Activated T-helper 1 cell treated with anti-CD3 and anti-CD28 coated beads, Interleukin-2, amount 50 U/mL, for 16 hours (primary cell): ENCODE data around the gene ZNF135.
A peak's percentile ranks its signal among the peaks of the same experiment; 100 is the strongest.

Source experiments
- DNase-seq, 2 donors: peaks; one replicate each; pipeline ENCODE4 v3.0.0-alpha.2; 2020; ENCODE audit warnings: low read depth in 1 of 2, low spot score in 1 of 2

Gene ZNF135

DNA sequence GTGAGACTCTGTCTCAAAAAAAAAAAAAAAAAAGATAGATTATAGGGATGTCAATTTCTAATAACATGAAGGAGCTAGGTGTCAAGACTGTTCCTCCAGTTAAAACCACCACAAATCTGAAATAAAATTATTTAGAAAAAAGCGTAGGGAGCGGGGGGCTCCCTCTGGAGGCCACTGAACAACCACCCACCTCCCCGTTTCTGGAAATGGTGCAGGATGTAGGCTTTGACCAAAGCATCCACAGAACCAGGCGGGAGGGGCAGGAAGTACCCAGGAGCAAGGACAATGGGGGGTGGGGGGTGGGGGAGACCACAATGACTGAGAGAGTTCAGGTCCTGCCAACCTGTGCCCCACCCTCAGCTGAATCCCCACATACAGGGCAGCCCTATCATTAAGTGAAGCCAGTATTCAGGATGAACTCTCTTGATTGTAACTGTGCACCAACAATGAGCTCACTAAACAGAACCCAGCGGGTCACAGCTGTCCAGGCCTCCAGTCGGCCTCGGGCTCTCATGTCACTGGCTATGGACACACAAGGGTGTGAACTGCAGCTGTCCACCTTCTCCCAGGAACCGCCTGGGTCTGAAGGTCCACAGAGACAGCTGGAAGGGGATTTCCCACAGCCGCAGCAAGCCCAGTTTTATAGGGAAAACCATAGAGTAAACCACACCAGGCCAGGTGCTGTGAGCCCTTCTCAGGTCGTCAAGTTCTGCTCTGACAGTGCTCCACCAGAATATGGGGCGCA lies 32.3 kb downstream of the ZNF135 start:
- DNase-seq = no peak

DNA sequence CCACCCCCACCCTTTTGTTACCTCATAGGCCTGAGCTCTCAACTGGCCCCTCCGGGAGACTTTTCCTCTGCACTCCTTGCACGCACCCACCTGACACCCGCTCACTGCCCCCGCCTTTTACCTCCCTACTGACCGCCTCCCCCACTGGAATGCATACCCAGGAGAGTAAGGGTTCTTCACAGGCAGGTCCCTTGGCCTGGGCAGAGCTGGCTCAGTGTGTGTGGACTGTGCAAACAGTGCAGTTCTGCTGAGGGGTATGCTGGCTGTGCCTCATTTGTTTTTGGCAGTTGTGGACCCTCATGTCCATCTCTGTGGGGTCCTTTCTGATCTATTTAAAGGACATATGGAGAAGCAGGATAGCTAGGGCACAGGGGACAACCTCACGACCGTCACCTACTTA lies 34.0 kb downstream of the ZNF135 start:
- DNase-seq = no peak

DNA sequence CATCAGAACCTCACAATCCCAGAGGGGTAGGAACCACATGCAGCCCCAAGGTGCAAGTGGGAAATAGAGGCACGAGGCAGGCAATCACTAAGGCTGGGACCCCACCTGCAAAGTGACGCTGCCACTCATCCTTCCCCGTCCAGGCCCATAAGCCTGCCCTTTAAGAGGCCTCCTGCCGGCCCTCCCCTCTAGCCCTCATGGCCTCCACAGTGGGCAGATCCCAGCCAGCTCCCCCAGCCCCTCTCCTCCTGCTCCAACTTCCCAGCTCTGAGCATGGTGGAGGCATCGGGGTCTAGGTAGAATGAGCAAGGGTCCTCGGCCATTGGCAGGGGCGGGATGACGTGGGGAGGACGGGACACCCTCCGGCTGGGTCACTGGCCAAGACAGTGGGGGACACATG lies 36.2 kb downstream of the ZNF135 start:
- DNase-seq = no peak

DNA sequence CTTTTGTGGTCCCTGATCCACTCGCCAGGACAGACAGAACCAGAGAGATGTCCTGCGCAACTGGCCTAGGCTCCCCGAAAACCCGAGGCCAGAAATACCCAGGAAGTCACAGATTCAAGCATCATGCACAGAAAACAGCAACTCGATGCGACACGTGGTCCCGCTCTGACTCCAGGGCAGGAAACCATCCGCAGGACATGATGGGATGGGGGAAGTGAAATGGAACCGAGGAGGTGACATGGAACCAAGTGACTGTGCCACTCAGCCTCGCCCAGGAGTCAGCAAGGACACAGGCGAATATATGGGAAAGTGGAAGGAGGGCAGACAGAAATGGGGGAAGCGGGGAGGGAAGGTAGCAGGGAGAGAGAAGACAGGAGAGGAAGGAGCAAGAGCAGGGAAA lies 37.8 kb downstream of the ZNF135 start:
- DNase-seq = no peak

DNA sequence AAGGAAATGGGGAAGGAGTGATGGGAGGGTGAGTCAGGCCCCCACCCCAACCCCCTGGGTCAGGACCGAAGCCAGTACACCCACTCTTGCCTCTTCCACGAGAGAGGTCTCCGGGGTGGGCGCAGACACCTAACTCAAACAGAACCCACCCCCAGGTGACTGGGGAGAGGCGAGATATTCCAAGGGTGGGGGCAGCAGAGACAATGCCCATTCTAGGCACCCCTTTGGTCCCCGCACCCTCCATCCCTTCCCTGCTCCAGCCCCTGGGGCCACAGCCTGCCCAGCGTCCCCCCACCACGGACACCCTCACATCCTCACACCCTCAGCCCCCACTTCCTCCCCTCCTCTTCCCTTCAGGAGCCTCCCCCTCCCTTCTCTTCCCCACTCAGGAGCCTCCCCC lies 38.3 kb downstream of the ZNF135 start:
- no peak for DNase-seq

DNA sequence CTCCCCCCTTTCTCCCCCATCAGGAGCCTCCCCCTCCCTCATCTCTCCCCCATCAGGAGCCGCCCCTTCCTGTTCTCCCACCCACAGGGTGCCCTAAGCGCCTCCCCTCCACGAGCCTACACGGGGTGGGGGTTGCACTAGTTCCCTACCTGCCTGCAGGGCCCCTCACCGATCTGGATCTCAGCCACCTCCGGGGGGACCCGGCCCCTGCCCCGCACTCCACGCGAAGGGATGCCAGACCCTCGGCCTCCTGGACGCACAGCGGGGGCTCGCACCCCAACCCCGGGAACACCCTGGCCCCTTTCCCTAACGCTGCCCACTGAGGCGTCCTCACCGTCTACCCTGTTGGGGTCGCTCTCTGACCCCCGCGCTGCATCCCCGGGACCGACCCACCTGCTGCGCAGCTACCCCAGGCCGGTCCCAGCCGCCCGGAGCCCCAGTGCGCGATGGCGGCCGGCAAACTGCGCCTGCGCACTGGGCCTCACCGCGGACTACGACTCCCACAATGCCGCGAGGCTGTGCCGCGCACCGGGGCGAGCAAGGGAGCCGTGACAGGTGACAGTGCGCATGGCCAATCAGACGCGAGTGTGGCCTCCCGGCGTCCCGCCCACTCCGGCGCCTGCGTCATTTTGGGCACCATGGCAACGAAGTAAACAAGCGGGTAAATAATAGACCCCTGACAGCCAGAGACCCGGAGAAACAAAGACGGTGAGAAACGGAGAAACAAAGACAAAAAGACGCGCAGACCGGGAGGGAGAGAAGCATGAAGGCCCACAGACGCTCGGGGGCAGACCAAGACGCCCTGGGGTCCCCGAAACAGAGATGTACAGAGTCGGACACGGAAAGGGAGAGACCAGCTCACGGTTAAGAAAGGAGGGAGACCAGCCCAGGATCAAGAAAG lies 38.9 kb downstream of the ZNF135 start, which contains the start of gene ZSCAN18:
Gene ZSCAN18, minus strand, starts transcription at position 451 of the 901 bp plus-strand sequence. CDS start 7,964 bp downstream, outside the sequence.
- peak; percentile 89 to 92 for DNase-seq

DNA sequence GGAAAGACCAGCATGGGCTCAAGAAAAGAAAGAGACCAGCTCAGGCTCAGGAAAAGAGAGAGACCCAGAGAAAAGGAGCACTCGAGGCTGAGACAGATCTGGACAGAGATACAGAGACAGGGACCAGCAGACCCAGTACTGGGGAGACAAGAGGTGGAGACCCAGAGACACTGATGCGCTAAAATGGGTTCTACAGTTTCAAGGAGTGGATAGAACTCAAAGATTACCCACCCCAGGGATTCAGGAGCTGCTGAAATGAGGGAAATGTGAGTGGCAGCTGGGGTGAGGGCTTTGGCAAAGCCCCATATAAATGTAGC lies 39.6 kb downstream of the ZNF135 start:
- DNase-seq = no peak

DNA sequence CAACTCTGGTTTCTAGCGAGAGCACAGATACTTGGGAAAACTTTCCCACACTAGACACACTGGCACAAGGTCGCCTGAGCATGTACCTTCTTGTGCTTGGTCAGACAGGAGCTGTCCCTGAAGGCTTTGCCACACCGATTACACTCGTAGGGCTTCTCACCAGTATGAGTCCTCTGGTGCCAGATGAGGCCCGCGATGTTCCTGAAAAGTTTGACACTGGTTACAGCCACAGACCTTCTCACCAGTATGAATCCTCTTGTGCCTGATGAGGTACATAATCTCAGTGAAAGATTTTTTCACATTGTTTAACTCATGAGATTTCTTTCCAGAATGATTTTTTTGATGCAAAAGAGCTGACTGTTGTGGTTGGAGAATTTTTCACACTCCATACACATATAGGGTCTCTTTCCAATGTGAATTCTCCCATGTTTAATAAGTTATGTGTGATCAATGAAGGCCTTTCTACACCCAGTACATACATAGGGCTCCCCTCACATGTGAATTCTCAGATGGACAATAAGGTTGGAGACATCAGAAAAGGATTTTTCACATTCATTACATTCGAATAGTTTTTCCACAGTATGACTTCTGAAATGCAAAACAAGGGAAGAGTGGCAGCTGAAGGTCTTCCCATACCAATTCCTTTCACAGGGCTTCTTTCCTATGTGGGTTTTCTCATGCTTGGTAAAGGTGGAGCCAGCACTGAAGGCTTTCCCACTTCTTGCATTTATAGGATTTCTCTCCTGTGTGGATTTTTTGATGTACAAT lies 48.9 kb downstream of the ZNF135 start:
- DNase-seq = no peak

DNA sequence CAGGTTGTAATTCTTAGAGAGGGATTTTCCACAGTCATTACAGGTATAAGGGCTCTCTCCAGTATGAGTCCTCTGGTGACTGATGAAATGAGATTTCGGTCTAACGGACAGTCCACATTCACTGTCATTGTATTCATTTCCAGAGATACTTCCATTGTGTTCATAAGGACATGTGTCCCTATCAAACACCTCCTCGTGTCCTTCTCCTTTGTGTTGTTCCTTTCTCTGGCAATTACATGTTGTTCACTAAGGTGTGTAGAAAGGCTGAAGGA lies 49.4 kb downstream of the ZNF135 start:
- DNase-seq = no peak

DNA sequence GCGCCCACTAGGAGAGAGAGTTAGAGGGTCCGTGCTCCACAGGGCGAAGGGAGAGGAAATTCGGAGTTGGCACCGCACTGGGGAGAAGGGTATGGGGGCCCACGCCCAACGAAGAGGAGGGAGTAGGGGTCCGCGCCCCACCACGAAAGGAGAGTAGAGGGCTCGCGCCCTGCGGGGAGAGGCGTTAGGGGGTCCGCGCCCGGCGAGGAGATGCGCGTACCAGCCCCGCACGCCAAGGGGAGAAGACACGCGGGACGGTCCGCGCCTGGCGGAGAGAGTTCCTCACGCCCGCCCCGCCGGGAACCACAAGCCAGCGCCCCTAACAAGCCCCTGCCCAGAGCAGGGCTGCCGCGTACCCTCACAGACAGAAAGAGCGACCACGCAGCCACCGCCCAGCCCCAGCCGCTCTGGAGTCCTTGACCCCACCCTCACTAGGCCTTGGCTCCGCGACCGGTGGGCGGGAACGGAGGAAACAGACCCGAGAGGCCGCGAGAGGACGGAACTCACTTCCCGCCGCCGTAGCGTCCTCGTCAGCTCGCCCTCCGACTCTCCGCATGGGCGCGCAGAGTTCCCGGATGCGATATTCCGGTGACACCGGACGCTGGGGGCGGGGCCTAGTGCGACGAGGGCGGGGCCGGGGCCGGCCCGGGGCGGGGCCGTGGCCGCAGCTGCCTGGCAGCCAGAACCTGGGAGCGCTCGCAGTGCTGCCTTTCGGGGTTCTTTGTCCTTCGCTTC lies 58.9 kb downstream of the ZNF135 start:
- no peak for DNase-seq

DNA sequence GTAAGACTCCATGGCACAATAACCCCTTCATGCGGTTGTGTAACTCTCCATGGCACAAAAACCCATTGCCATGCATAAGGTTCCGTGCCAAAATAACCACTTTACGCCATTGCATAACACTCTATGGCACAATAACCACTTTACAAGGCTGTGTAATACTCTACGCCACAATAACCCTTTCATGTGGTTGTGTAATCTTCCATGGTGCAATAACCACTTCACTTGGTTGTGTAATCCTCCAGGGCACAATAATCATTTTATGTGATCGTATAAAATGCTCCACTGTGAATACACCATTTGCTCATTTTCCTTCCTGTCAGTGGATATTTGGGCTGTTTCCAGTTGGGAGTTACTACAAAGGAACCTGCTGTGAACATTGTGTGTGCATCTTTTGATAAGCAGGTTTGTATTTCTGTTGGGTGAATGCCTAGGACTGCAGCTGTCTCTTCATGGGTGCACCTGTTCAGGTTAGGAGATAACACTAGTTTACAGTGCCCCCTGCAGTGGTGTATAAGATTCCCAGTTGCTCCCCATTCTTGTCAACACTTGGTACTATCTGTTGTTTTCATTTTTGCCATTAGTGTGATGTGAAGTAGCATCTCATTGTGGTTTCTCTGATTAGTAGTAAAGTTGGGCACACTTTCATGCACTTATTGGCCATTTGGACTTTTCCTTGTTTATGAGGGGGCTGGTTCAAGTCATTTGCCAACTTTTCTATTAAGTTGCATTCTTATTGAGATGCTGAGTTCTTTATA lies 60.1 kb downstream of the ZNF135 start:
- no peak for DNase-seq
